NCI-H128 (cell line): ENCODE measurements around the gene PNCK.

ENCODE experiments used
- DNase-seq: peaks from one replicate; lab custom pipeline; 2025; ENCODE audit not compliant: unreplicated experiment; lab: John Stamatoyannopoulos, UW

Gene PNCK

DNA sequence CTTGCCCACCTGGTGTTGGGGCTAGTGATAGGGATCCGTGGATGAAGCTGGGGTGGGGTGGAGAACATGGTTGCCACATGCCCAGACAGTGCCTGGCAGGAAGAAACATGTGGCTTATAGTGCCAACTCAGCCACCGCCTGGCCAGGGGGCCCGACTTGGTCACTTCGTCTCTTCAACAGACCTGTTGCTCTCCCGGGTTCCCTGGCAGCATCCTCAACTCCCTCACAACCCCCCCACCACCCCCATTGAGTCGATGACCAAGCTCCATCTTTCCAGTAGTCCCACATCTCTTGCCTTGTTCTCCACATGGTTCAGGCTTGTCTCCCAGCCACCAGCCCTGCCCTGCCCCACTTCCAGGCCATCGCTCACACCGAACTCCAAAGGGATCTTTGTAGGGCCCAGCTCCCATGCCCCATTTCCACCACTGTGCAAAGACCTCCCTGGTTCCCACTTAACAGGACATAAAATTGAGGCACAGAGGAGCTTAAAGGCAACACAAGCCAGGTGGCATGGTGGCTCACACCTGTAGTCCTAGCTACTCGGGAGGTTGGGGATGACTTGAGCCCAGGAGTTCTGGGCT lies 7.8 kb downstream of the PNCK start:
- DNase-seq: no peak

DNA sequence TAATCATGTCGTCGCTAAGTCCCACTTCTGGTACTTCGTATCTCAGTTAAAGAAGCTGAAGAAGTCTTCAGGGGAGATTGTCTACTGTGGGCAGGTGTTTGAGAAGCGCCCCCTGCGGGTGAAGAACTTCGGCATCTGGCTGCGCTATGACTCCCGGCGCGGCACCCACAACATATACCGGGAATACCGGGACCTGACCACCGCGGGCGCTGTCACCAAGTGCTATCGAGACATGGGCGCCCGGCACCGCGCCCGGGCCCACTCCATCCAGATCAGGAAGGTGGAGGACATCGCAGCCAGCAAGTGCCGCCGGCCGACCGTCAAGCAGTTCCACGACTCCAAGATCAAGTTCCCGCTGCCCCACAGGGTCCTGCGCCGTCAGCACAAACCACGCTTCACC lies 11.3 kb downstream of the PNCK start:
- DNase-seq: no peak

DNA sequence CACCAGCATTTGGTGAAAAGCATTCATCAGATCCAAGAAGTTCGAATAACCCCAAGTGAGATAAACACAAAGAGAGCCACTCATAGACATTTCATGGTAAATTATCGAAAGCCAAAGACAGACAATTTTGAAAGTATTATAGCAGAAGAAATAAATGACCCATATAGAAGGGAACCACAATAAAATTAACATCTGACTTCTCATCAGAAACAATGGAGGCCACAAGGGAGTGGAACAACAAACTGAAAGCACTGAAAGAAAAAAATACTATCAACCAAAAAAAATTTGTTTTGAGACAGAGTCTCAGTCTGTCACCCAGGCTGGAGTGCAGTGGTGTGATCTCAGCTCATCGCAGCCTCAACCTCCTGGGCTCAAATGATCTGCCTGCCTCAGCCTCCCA lies 14.3 kb downstream of the PNCK start:
- DNase-seq: no peak

- DNase-seq: no peak
Observed at GRCh38 chrX:153657161-153657560, 16.5 kb downstream of the PNCK start.

DNA sequence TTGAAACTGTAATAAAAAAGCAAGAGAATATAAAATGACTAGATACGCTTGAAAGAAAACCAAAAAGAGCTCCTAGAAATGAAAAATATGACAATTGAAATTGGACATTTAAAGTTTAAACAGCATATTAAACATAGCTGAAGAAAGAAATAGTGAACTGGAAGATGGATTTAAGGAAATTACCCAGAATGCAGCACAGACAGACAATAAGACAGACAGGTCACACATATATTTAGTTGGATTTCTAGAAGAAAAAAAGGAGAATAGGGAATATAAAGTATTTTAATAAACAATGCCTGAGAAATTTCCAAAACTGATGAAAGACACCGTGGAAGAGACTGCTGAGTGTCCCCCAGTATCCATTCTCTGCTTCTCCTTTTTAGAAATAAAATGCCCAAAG lies 20.1 kb downstream of the PNCK start:
- DNase-seq: no peak

- no peak for DNase-seq
Observed at GRCh38 chrX:153651540-153652079, 22.0 kb downstream of the PNCK start.

DNA sequence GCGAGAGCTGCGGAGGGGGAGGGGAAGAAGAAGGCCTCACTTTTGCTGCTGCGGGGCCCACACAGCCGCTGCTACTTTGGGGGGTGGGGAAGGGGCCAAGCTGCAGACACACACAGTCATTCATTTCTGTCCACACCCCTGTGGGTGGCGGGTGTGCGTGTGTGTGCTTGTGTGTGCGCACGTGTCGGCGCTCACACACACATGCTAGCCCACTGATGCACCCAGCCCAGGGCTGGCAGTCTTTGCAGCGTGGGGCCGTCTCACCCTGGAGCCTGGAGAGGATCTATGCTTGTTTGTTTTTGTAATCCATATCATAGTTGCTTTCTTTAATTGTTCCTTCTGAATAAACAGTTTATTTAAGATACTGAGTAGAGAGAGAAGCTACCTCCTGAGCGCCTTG lies 22.7 kb downstream of the PNCK start:
- DNase-seq: no peak

GRCh38 chrX:153649915-153650782 lies 23.5 kb downstream of the PNCK start:
- DNase-seq: no peak

- no peak for DNase-seq
Observed at GRCh38 chrX:153649178-153649914, 24.3 kb downstream of the PNCK start.

GRCh38 chrX:153648358-153649177 lies 25.0 kb downstream of the PNCK start:
- DNase-seq: no peak

DNA sequence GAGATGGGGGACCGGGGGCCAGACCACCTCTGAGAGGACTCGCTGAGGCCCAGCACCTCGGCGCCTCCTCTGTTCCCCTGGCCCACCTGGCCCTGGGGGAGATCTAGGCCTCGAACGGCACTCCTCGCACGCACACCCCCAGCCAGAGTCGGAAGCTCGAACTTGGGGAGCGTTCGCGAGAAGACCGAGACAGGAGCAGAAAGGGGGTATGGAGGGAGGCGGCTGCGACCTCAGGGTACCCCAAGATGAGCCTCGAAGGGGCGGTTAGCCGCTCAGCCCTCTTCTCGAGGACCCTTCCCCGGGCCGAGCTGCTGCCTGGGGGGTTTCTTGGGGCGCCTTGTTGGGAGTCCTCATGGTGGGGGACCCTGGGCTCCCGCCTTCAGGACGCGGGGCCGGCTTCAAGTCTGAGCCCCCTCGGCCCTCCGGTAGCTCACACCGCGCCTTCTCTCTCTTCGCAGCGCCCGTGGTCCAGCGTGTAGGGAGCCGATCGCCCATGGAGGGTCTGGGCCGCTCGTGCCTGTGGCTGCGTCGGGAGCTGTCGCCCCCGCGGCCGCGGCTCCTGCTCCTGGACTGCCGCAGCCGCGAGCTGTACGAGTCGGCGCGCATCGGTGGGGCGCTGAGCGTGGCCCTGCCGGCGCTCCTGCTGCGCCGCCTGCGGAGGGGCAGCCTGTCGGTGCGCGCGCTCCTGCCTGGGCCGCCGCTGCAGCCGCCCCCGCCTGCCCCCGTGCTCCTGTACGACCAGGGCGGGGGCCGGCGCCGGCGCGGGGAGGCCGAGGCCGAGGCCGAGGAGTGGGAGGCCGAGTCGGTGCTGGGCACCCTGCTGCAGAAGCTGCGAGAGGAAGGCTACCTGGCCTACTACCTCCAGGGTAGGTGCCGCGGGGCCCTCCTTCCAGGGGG lies 25.9 kb downstream of the PNCK start:
- DNase-seq: no peak

DNA sequence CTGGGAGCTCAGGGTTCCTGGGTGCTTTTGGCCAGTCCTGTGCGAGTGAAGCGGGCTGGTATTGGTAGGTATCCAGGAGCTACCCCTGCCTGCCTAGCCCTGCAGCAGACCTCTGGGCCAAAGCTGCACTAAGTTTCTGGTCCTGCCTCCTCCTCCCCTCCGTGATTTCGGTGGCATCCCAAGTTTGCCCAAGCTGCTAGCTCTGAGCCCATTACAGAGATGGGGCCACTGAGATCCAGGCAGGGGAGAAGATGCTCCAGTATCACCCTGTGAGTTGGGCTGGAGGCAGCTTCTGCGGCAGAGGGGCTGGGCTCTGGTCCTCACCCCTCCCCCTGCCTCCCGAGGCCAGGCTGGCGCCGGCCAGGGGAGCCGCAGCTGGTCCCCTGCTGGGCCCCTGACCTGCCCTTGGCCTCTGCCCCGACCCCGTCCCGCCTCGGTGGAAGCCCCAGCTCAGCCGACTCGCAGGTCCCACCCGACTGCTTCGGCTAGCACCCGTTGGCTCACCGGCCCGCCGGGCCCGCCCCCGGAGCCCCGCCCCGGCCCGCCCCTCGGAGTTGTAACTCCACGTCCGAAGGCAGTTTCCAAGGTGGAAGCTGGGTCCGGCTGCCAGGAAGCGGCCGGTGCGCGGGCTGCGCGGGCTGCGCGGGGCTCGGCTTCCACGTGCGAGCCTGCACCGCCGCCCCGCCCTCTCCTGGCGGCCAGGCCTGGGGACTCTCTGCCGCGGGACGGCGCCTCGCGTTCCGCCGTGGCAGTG lies 26.8 kb downstream of the PNCK start, which contains the start of gene DUSP9:
Gene DUSP9 (plus strand): TSS at position 584 of the 754 bp plus-strand sequence. CDS start 751 bp downstream, outside the sequence.
- DNase-seq: no peak

- DNase-seq: no peak
Observed at GRCh38 chrX:153645921-153646488, 27.6 kb downstream of the PNCK start.

DNA sequence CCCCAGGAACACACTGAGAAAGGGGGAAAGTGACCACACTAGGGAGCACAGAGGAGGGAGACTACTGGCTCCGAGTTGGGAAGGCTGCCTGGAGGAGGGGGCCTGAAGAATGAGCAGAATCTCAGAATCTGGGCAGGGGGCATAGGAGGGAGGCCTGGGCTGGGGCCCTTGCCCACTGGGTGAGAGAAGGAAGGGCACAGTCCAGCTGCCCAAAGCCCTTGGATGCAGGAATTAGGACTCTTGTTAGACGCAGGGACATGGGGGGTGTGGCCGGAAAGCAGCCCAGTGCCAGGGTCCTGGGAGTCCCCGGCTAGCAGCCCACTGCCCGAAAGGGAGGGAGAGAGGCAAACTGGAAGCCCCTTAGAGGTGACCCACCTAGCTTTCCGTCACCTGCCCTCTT lies 28.5 kb downstream of the PNCK start:
- DNase-seq: no peak

DNA sequence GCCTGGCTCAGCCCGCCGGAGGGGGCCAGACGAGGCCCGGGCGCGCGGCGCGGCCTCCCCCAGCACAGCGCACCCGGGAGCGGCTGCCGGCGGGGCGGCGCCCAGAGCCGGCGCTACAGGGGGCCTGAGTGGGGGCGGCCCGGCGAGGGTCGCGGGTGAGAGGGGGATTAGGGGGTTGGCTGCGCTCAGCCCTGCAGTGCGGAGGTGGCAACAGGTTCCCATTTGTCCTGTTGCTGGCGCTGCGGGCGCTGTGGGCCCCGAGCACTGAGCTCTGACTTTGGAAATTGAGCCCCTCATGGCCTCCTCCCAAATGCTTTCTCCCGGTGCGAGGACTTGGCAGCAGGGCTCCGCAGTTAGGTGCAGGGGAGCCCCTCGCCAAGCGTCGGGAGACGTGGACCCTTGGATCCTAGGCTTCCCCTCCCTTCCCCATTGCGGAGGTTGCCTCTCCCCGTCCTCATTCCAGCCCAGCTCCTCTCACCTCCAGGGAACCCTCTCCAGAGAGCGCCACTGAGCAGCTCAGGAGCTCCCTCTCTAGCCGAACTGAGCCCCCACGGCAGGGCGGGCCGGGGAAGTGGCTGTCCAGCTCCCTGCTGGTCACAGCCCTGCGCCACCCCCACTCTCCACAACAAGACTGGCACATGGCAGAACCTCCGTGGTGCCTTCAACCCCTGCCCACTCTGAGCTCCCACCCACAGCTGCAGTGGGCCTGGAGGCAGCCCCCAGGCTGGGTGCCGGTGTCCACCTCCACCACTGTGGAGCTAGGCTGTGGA lies 29.1 kb downstream of the PNCK start:
- DNase-seq: no peak

GRCh38 chrX:153643431-153644351 lies 29.9 kb downstream of the PNCK start:
- DNase-seq: no peak
